ENCODE measurements around the gene HHIP.

Gene HHIP

GRCh38 chr4:144705601-144706590, 59.9 kb downstream of the HHIP start:
- no peak for DNase-seq (ENCODE audit: low read depth in 2 of 2)

GRCh38 chr4:144709159-144709558, 63.2 kb downstream of the HHIP start:
- DNase-seq (ENCODE audit: low read depth in 2 of 2) = no peak

GRCh38 chr4:144709793-144710525, 64.0 kb downstream of the HHIP start:
- DNase-seq (ENCODE audit: low read depth in 2 of 2) = no peak

DNA sequence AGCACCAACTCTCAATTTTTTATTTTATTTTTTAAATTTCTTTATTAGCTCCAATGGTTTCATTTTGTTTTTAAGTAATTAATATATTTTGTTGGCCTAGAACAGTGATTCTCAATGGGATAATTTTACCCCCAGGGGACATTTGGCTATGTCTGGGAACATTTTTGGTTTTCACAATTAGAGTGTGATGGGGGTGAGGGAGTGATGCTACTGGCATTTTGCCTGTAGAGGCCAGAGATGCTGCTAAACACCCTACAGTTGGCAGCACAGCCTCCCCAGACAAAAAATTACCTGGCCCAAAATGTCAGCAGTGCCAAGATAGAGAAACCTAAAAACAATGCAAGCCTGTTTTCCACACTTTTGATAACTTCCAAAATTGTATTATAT, 64.6 kb downstream of the HHIP start:
- no peak for DNase-seq (ENCODE audit: low read depth in 2 of 2)

GRCh38 chr4:144711700-144712456, 65.9 kb downstream of the HHIP start:
- no peak for DNase-seq (ENCODE audit: low read depth in 2 of 2)

DNA sequence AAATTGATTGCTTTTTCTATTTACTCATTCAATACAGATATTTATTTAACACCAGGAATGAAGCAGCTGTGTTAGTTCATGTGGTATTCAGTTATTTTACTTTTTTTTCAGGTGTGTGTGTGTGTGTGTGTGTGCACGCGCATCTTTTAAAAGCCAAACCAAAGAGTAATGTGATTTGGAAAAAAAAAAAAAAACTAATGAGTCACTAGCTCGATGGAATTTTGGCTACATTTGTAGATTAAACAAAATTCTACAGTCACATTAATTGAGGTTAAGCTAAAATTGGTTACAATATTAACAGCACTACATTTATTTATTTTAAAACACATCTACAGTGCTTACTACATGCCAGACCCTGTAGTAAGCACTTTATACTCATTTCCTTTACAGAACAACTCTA, 66.8 kb downstream of the HHIP start:
- no peak for DNase-seq (ENCODE audit: low read depth in 2 of 2)

DNA sequence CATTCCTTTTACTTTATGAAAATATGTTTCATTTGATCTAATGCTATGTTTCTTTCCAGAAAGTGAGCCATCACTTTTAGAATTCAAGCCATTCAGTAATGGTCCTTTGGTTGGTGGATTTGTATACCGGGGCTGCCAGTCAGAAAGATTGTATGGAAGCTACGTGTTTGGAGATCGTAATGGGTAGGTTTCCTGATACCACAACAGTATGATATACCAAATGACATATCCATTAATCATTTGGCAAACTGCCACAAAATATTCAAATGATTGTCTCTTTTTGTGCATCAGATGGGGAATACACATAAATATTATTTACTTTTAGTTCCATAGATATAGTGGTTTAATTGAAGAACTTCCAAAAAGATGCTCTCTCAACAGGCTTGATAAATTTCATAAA, 68.2 kb downstream of the HHIP start:
- DNase-seq (ENCODE audit: low read depth in 2 of 2) = no peak

- DNase-seq (ENCODE audit: low read depth in 2 of 2) = no peak
Observed at GRCh38 chr4:144715230-144715629, 69.3 kb downstream of the HHIP start.

DNA sequence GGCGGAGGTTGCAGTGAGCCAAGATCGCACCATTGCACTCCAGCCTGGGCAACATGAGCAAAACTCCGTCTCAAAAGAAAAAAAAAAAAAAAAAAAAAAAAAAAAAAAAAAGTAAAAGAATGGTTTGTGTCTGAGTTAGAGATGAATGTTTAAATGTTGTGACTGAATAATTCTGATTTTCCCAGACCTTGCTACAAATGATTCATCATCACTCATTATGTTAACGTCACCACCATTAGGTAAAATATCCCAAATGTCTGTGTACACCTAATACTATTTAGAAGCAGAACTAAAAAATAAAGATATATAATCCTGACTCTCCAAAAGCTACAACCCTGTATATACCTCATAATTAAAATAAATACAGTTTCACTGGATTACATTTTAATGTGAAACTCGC, 70.8 kb downstream of the HHIP start:
- DNase-seq (ENCODE audit: low read depth in 2 of 2) = no peak

- no peak for DNase-seq (ENCODE audit: low read depth in 2 of 2)
Observed at GRCh38 chr4:144718958-144719512, 73.1 kb downstream of the HHIP start.

- DNase-seq (ENCODE audit: low read depth in 2 of 2) = no peak
Observed at GRCh38 chr4:144720491-144720890, 74.5 kb downstream of the HHIP start.

DNA sequence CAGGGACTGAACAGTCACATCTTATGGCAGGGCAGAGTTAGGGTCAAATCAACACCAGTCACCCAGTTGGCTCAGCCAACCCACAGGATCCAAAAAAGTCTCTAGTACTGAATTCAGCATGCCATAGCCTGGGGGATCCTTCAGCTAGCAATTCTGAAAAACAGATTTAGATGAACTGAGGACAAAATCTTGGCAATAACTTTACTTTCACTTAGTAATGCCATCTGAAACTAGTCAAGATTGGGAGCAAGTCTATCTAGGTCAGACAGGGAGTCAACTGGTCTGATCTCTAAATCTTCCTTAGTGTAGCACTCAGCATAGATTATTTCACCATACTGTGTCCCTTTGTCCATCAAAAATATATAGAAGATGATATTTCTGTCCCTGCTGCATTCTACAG, 76.0 kb downstream of the HHIP start:
- no peak for DNase-seq (ENCODE audit: low read depth in 2 of 2)

GRCh38 chr4:144723471-144723870, 77.5 kb downstream of the HHIP start:
- DNase-seq (ENCODE audit: low read depth in 2 of 2) = no peak

DNA sequence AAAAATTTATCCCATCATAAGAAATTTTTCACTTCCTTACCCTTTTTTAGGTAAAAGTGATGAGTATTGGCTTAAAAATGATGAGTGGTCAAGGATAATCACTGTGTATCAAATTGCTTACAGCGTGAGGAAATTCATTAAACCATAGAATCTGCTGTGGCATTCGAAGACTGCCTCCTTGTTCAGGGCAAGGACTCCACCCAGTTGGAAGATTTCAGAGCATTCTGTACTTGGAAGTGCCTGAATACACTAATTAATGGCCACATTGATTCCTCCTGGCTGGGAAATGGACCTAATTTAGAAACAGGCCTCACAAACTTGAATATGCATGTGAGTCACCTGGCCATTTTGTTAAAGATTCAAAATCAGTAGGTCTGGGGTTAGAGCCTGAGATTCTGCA, 83.2 kb downstream of the HHIP start:
- DNase-seq (ENCODE audit: low read depth in 2 of 2) = no peak

DNA sequence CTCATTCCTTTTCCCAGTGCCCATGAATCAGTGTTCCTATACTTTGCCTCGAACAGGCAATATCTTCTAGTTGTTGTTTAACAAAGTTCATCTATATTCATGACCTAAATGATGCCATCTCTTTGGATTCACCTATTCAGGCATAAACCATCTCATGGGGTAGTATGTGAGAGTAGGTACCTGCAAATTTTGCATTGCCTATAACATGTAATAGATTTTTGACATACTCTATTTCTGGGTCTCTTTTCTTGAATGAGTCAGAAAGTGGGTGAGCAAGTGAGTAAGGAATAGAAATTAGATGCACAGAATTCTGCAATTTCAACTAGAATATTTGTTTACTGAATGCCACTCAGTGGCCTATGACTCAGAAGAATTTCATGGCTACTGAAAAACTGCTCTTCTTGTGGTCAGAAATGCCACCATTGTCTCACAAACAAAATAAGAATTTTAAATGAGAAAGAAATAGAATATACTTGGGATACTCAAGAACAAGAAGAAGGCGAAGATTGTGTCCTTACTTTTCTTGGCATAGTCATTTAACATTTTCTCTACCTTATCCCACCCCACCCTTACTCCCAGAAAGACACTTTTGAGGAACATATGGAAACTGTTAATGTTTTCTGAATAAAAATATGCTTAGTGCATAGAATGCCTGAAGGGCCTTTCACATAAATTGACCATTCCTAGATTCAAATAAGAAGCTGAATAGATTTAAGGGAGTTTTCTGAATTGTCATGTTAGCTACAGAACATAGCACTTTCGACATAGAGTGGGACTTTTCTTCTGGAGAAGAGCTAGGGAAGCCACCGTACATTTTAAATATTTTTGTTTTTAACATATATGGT, 86.8 kb downstream of the HHIP start:
- no peak for DNase-seq (ENCODE audit: low read depth in 2 of 2)

GRCh38 chr4:144733566-144733965, 87.6 kb downstream of the HHIP start:
- no peak for DNase-seq (ENCODE audit: low read depth in 2 of 2)

- no peak for DNase-seq (ENCODE audit: low read depth in 2 of 2)
Observed at GRCh38 chr4:144734522-144734921, 88.6 kb downstream of the HHIP start.

- DNase-seq (ENCODE audit: low read depth in 2 of 2) = no peak
Observed at GRCh38 chr4:144738649-144739048, 92.7 kb downstream of the HHIP start.

DNA sequence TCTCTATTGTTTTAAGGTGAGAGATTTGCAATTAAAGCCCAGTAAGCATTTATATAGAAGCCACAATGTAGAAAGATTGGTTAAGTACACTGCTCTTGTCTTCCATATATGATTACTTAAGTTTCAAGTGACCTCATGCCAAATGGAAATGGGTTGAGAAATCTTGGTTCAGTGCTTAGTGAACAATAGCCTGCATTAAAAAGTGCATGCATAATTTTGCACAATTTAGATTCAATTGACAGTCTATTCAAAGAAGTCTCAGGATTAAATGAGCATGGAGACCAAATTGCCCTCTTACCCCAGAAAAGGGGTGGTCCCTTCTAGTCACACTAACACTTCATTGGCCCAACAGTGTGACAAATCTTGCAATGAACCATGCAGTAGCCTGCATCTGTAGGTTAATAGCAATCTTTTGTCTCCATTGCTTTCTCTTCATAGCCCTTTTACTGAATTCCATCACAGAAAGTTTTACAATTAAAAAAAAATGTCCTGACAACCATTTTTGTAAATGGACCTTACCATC, 93.6 kb downstream of the HHIP start:
- DNase-seq (ENCODE audit: low read depth in 2 of 2) = no peak

DNA sequence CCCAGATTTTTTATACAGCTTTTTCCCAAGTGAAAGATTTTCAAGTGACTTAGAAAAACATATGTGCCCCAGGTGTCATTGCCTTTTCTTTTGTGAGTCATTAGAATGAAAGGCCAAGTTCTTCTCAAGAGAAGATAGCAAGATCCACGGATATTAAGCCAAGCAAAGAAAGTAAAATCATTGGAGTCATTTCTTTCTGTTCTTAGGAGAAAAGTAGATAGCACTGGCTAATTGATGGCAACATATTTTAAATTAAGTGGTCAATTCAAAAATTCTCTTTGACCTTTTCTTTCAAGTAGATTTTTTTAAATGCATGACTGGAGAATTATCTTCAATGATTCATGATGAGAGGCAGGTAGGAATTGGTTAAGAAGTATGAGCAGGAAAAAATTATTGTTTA, 94.4 kb downstream of the HHIP start:
- no peak for DNase-seq (ENCODE audit: low read depth in 2 of 2)

Data from activated CD4-positive, alpha-beta T cell treated with anti-CD3 and anti-CD28 coated beads for 24 hours (primary cell).